Stomach (tissue), 9 donors: ENCODE data around the gene SYT2. TPM values are rescaled to one million over a fixed set of nuclear protein-coding genes. Genes with fewer than 3 reads are reported as not detected.

ENCODE experiments used
- DNase-seq, 2 donors: peaks; one replicate each; pipeline versions ENCODE4 v3.0.0 to v3.0.0-alpha.2; 2013 to 2019
- H3K27ac ChIP-seq, 5 donors: fragments of 200-600 bp in 4 of 5; sonication (generic) in 4 of 5; one replicate each; pipeline ENCODE4 v1.5.1; 2013 to 2019; ENCODE audit warnings: mild to moderate bottlenecking in 1 of 5, moderate library complexity in 1 of 5
- H3K27me3 ChIP-seq, 3 donors: fragments of 200-600 bp; sonication (generic); one replicate each; pipeline ENCODE4 v1.5.1; 2017 to 2019; ENCODE audit warnings: mixed run types in 1 of 3
- H3K36me3 ChIP-seq, 4 donors: fragments of 200-600 bp; sonication (generic); 1 replicate in 3 of 4; 2 replicates in 1 of 4; pipeline ENCODE4 v1.5.1; 2016 to 2019
- H3K4me1 ChIP-seq, 4 donors: fragments of 200-600 bp; sonication (generic); one replicate each; pipeline ENCODE4 v1.5.1; 2016 to 2019
- H3K4me3 ChIP-seq, 4 donors: fragments of 200-600 bp; sonication (generic) in 3 of 4; one replicate each; pipeline ENCODE4 v1.5.1; 2016 to 2019; ENCODE audit warnings: mild to moderate bottlenecking in 1 of 4
- H3K9me3 ChIP-seq, 4 donors: fragments of 200-600 bp; sonication (generic); one replicate each; pipeline ENCODE4 v1.5.1; 2016 to 2019
- EP300 ChIP-seq: sonication (generic); formaldehyde crosslinking; IDR thresholded peaks from one replicate; pipeline ENCODE4 v1.6.1; 2017; ENCODE audit warnings: antibody characterized with exemption
- POLR2A ChIP-seq, 4 donors: fragments of 450-650 bp; IDR thresholded peaks; one replicate each; pipeline ENCODE4 v1.6.1; 2016; ENCODE audit warnings: antibody characterized with exemption in 4 of 4, control low read depth in 2 of 4, mild to moderate bottlenecking in 1 of 4, moderate library complexity in 1 of 4
- POLR2AphosphoS5 ChIP-seq, 3 donors: sonication (generic); formaldehyde crosslinking; IDR thresholded peaks; one replicate each; pipeline ENCODE4 v1.6.1; 2016; ENCODE audit warnings: antibody characterized with exemption in 3 of 3
- WGBS, 5 donors: extraction: QIAGEN DNeasy Blood & Tissue Kit in 3 of 5; methylation state at CpG; one replicate each; pipeline versions ENCODE4 v1.1.5 to v1.1.7; 2013 to 2018; 5-methylcytosine and 5-hydroxymethylcytosine counted together
- intact Hi-C: fragments of 100-400 bp; cut with DNase I; formaldehyde crosslinking; loops from one replicate; pipeline ENCODE4 v1.15.1; 2023; ENCODE audit warnings: low total_unique reads
- polyA plus RNA-seq, 3 donors: library from polyadenylated mRNA; stranded (reverse); fragments of 200-250 nt; gene quantifications; one replicate each; pipeline ENCODE4 v1.2.3, GENCODE V29; 2013
- total RNA-seq, 5 donors: library from RNA; depleted of rRNA; stranded (reverse); fragments of >200 nt; gene quantifications; one replicate each; pipeline versions ENCODE4 v1.1.0 to v1.2.3, GENCODE V29; 2014 to 2016
- TF ChIP-seq, protein P1 (sequence below), 7 experiments: fragments of 450-650 bp in 4 of 7; fragments of 200-600 bp in 3 of 7; sonication (generic) in 3 of 7; IDR thresholded peaks; one replicate each; pipeline ENCODE4 v1.5.1; 2016 to 2019; ENCODE audit warnings: antibody characterized with exemption in 7 of 7, control low read depth in 2 of 7, mild to moderate bottlenecking in 1 of 7
- donor health status: healthy with polysubstance abuse.
- donor health status: Bipolar disorder and iron deficiency.
- donor health status: healthy.

The SYT2 gene
- total and polyA plus RNA-seq, 8 donors: 0.18 to 0.29 TPM; not detected in 6

DNA sequence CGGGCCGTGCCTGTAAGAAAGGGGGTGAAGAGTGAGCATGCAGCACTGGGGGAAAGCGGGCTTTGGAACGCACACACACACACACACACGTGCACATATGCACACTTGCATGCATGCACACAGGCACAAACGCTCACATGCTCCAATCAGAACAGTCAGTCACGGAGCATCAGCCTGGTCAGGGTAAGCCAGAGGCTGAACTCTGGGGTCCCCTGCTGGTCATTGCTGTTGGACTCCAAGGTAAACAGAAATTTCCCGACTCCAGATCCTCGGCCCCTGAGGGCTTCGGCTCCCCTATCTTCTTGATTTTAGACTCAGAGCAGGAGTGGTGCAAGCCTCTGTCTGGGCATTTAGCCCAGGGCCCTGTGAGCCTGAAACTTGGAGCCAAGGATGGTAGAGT lies 54.2 kb downstream of the SYT2 start:
- Histone ChIP-seq H3K4me1 (no peaks in the 10 kb centered on the region), H3K27ac (no peak overlapping the region), H3K9me3 (no peaks in the 10 kb centered on the region), H3K36me3 (no peaks in the 10 kb centered on the region), H3K4me3 (no peak overlapping the region), H3K27me3 (peaks cover 0 to 88% (median 8%) of the 10 kb centered on the region in 3 donors)
- peak in 1 of 2 donors; percentile 39 for DNase-seq
- WGBS, 5 donors: 46 to 76% (median 54%) methylated on average over 7 to 10 of the region's 10 CpGs
- intact Hi-C loops: no loop called here
- TF ChIP-seq POLR2AphosphoS5 (IDR thresholded peaks at IDR 0.05) (no peak), EP300 (no peak), POLR2A (IDR thresholded peaks at IDR 0.05) (no peak)
- TF ChIP-seq, protein P1, sequence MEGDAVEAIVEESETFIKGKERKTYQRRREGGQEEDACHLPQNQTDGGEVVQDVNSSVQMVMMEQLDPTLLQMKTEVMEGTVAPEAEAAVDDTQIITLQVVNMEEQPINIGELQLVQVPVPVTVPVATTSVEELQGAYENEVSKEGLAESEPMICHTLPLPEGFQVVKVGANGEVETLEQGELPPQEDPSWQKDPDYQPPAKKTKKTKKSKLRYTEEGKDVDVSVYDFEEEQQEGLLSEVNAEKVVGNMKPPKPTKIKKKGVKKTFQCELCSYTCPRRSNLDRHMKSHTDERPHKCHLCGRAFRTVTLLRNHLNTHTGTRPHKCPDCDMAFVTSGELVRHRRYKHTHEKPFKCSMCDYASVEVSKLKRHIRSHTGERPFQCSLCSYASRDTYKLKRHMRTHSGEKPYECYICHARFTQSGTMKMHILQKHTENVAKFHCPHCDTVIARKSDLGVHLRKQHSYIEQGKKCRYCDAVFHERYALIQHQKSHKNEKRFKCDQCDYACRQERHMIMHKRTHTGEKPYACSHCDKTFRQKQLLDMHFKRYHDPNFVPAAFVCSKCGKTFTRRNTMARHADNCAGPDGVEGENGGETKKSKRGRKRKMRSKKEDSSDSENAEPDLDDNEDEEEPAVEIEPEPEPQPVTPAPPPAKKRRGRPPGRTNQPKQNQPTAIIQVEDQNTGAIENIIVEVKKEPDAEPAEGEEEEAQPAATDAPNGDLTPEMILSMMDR (IDR thresholded peaks at IDR 0.05): no peak

DNA sequence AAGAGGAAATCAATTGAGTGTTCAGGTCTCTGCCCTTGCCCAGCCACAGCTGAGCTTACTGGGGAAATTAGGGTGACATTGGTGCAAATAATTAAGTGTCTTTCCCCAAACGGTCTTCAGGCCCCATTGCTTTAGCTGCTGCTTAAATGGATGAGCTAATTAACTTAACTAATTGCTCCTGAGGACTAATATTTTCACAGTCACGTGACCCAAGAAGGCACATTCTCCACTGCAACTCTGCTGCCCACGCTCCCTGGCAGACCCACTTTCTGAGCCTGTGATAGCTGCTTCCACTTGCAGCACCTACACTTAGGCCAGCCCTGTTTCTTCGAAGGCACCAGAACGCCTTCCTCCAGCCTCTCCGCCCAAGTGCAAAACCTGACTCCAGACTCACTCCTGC lies 56.2 kb downstream of the SYT2 start:
- no peaks in the 10 kb centered on the region for H3K4me1 ChIP-seq
- intact Hi-C loops: no loop called here
- DNase-seq: no peak
- peaks cover 0 to 87% (median 3%) of the 10 kb centered on the region in 3 donors for H3K27me3 ChIP-seq
- H3K4me3 ChIP-seq: no peak overlapping the region
- H3K27ac ChIP-seq: no peak overlapping the region
- H3K9me3 ChIP-seq: no peaks in the 10 kb centered on the region
- no peaks in the 10 kb centered on the region for H3K36me3 ChIP-seq
- WGBS, 5 donors: 65 to 76% (median 71%) methylated on average over 6 of the region's 6 CpGs
- TF ChIP-seq, protein P1 (IDR thresholded peaks at IDR 0.05): no peak
- TF ChIP-seq POLR2AphosphoS5 (IDR thresholded peaks at IDR 0.05) (no peak), EP300 (no peak), POLR2A (IDR thresholded peaks at IDR 0.05) (no peak)

DNA sequence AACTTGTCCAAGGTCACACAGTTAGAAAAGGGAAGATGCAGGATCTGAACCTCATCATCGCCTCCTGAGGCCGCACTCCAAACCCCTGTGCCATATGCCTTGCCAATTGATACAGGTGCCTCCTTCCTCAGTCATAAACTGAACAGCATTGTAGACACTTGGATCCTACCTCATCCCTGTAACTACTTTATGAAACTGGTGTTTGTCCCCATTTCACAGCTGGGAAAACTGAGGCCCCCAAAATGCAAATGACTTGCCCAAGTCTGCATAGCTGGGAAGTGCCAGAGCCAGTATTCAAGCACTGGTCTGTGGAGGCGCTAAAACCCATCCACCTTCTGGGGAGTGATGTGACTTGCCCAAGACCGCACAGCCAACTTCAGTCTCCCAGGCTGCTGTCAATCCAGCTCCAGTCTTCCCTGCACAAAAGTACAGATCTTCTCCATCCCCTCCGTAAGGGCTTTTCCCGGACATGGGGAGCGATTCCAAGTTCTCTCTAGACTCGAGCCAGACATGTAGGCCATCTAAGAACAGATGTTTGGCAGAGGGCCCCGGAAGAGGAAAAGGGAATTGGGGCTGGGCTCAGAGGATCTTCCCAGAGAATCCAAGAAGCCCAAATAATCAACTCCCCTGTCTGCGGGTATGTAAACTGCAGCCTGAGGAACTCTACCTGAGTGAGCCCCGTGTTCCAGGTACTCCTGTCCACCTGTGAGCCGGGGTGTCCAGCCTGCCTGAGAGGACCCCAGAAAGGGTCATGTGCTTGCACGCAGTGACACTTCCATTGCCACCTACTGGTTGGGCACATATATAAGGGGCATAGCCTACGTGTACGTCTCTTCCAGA lies 60.5 kb downstream of the SYT2 start:
- DNase-seq: peak in 1 of 2 donors; percentile 80
- Histone ChIP-seq H3K27ac (no peak overlapping the region), H3K9me3 (no peaks in the 10 kb centered on the region), H3K36me3 (no peaks in the 10 kb centered on the region), H3K4me3 (no peak overlapping the region), H3K4me1 (peaks cover 0 to under 1% (median 0%) of the 10 kb centered on the region in 4 donors), H3K27me3 (peaks cover 0 to 89% (median 2%) of the 10 kb centered on the region in 3 donors)
- TF ChIP-seq POLR2A (IDR thresholded peaks at IDR 0.05) (no peak), EP300 (no peak), POLR2AphosphoS5 (IDR thresholded peaks at IDR 0.05) (no peak)
- TF ChIP-seq, protein P1 (IDR thresholded peaks at IDR 0.05): no peak
- 52 to 67% (median 63%) methylated on average over 15 of the region's 15 CpGs for WGBS, 5 donors
- intact Hi-C loops: no loop called here

DNA sequence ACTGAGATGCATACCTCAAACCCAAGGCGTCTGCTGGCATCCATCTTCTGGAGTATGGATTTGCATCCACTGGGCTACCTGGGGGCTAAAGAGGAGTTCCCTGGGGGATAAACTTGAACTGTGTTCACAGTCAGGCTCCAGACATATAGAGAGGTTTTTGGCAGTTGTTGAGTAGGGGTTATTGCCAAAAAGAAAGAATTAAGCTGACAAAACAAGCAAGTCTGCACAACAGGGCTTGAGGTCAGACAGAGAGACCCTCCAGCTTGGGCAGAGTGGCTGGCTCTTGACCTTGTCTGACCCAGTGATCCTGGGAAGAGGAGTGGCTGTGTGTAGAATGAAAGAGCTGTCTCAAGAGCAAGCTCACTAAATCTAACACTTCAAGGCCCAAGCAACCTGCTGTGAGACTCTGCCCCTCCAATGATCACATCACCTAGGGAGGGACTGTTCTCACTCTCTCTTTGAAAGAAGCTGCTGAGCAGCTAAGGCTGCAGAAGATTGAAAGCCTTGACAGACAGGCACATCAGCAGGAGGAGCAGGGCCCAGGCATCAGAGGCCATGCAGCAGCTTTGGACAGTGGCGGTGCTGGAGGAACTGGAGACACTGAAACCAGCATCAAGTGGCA lies 61.5 kb downstream of the SYT2 start:
- Histone ChIP-seq H3K27me3 (peaks cover 3 to 89% (median 13%) of the 10 kb centered on the region in 3 donors), H3K4me3 (no peak overlapping the region), H3K36me3 (no peaks in the 10 kb centered on the region), H3K27ac (no peak overlapping the region), H3K9me3 (no peaks in the 10 kb centered on the region), H3K4me1 (peaks cover 6 to 11% (median 8%) of the 10 kb centered on the region in 4 donors)
- TF ChIP-seq POLR2AphosphoS5 (IDR thresholded peaks at IDR 0.05) (no peak), EP300 (no peak), POLR2A (IDR thresholded peaks at IDR 0.05) (no peak)
- TF ChIP-seq, protein P1 (IDR thresholded peaks at IDR 0.05): no peak
- DNase-seq: no peak
- intact Hi-C loops: no loop called here
- WGBS, 5 donors: 77 to 88% (median 80%) methylated on average over 2 of the region's 2 CpGs
